AG04450 (cell line): ENCODE results near the gene FANK1. TPM values are rescaled to one million over a fixed set of nuclear protein-coding genes. Genes with fewer than 3 reads are reported as not detected.

Experiments
- CTCF ChIA-PET: fragments of 300-600, 350-600 bp; formaldehyde crosslinking; extraction: SDS; loops from one replicate; lab custom pipeline; 2022; ENCODE audit warnings: antibody characterized with exemption, inconsistent platforms; lab: Charles Lee
- POLR2A ChIA-PET: fragments of 350-600 bp; formaldehyde crosslinking; extraction: SDS; loops from one replicate; lab custom pipeline; 2021; ENCODE audit warnings: antibody characterized with exemption, inconsistent platforms; lab: Yijun Ruan, JAX
- DNase-seq: peaks from one replicate; pipeline ENCODE4 v3.0.0-alpha.2; 2011; ENCODE audit warnings: low read depth, low spot score
- H3K27ac ChIP-seq: one replicate; pipeline ENCODE4 v1.5.1; 2012; ENCODE audit warnings: low read depth, low read length, control low read depth
- H3K27me3 ChIP-seq: one replicate; pipeline ENCODE4 v1.6.0; 2012; ENCODE audit warnings: low read length; ENCODE audit not compliant: control insufficient read depth, insufficient read depth
- H3K4me3 ChIP-seq: 2 replicates; pipeline ENCODE4 v1.5.1; 2011; ENCODE audit warnings: mild to moderate bottlenecking, low read depth, low read length, control low read depth
- H3K9me3 ChIP-seq: 2 replicates; pipeline ENCODE4 v1.5.1; 2012; ENCODE audit warnings: low read length; ENCODE audit not compliant: control insufficient read depth, insufficient read depth
- polyA plus RNA-seq: library from polyadenylated mRNA; depleted of rRNA; stranded (reverse); fragments of >200 nt; gene quantifications from 2 replicates; pipeline ENCODE4 v1.2.3, GENCODE V29; 2011
- TF ChIP-seq, protein P1 (sequence below): IDR thresholded peaks from 2 replicates; pipeline ENCODE4 v1.5.1; 2011; ENCODE audit warnings: low read depth, low read length, control low read depth, inconsistent platforms

The FANK1 gene
- polyA plus RNA-seq, 1 experiment = 4.0 TPM

DNA sequence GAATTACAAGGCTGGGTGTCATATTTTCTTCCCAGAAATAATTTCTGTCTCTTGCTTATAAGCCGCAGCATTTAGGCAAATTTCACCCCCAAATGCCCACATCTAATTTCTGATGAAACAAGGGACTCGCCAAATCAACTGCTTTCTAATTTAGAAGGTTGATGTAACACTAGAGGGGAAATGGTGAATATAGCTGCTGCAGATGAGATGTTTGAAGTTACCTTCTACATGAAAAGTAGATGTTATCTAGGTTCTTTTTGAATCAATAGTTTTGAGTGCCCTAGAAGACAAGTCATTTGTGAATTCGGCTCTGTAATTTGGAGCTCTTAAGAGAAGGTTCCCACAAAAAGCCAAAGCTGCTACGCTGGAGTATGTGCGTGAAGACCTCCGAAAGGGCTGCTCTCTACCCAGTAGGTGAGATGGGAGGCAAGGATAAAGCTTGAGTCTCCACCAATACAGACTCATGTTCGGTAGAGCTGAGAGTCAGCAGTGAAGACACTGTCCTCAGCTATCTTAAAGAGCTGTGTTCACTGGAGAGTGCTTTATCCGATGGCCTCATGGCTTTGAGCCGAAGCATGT lies 99.5 kb downstream of the FANK1 start:
- TF ChIP-seq, protein P1, sequence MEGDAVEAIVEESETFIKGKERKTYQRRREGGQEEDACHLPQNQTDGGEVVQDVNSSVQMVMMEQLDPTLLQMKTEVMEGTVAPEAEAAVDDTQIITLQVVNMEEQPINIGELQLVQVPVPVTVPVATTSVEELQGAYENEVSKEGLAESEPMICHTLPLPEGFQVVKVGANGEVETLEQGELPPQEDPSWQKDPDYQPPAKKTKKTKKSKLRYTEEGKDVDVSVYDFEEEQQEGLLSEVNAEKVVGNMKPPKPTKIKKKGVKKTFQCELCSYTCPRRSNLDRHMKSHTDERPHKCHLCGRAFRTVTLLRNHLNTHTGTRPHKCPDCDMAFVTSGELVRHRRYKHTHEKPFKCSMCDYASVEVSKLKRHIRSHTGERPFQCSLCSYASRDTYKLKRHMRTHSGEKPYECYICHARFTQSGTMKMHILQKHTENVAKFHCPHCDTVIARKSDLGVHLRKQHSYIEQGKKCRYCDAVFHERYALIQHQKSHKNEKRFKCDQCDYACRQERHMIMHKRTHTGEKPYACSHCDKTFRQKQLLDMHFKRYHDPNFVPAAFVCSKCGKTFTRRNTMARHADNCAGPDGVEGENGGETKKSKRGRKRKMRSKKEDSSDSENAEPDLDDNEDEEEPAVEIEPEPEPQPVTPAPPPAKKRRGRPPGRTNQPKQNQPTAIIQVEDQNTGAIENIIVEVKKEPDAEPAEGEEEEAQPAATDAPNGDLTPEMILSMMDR = no peak

DNA sequence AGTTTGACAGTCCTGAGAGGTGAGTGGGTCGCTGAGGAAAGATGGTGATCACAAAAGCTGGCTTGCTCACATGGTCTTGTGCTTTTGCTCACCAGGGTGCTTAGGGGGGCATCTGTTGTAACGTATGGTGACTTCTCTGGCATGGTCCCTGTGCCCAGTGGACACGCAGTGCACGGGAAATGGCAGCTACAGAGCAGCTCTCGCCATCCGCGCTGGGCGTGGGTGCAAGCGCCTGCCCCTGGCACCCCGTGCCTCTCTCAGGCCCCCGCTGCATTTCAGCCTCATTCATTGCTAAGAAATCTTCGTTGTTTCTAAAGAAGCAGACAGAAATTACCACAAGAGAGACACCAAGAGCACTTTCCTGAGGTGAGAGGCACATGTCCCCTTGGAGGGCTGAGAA lies 101.2 kb downstream of the FANK1 start:
- Histone ChIP-seq H3K9me3 (no peaks in the 10 kb centered on the region; the same call in 1 of the 2 replicates), H3K27ac (no peak overlapping the region), H3K4me3 (no peak overlapping the region), H3K27me3 (peaks cover 25% of the 10 kb centered on the region)
- CTCF ChIA-PET = no interaction called here
- DNase-seq = no peak
- POLR2A ChIA-PET = no interaction called here
- TF ChIP-seq, protein P1 = no peak

More for the DNA sequence above, 99.5 kb downstream of the FANK1 start:
- Histone ChIP-seq H3K27ac (no peak overlapping the region), H3K27me3 (peaks cover 18% of the 10 kb centered on the region), H3K9me3 (peaks cover 2% of the 10 kb centered on the region), H3K4me3 (no peak overlapping the region)
- ChIA-PET POLR2A (no interaction called here), CTCF (interaction anchor here (0.6 kb wide), 1 partner anchor 756 kb away, joined by 3 read pairs; no protein-coding TSS in a partner anchor)
- DNase-seq = no peak

DNA sequence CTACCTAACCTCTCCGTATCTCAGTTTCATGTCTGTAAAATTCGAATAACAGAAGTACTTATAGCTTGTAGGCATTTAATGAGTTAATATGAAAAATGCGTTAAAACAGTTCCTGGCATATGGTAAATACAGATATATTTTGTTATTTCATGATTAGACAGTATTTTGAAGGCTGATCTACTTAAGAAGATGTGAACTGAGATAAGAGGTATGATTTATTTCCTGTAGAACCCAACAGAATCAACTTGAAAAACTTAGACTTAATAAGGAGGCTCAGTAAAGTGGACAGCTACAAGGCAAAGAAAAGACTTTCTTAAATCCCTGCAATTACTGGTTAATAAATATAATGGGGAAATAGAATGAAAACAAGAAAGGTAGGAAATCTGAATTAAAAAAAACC lies 103.3 kb downstream of the FANK1 start:
- peaks cover 24% of the 10 kb centered on the region for H3K27me3 ChIP-seq
- no peaks in the 10 kb centered on the region; the same call in 1 of the 2 replicates for H3K9me3 ChIP-seq
- no peak for DNase-seq
- ChIA-PET POLR2A (no interaction called here), CTCF (no interaction called here)
- no peak overlapping the region for H3K27ac ChIP-seq
- H3K4me3 ChIP-seq = no peak overlapping the region
- TF ChIP-seq, protein P1 = no peak

DNA sequence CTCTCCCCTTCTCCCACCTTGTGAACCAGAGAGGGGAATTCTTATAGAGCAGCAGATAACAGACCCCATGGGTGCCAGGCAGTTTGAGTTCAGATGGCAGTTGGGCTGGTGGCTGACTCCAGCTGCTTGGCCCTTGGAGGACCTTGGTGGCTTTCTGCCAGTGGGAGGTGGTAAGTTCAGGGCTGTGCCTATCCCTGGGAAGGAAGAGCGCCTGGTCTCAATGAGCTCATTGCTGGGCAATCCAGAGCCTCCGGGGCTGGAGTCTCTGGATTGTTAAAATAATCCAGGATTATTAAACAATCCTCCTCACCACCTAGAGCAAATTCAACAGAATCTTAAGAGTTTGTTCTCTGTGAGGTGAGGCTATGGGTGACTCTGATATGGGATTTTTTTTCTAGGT lies 105.2 kb downstream of the FANK1 start:
- DNase-seq = no peak
- Histone ChIP-seq H3K9me3 (no peaks in the 10 kb centered on the region; the same call in 1 of the 2 replicates), H3K27me3 (peaks cover 26% of the 10 kb centered on the region), H3K27ac (no peak overlapping the region), H3K4me3 (no peak overlapping the region)
- TF ChIP-seq, protein P1 = no peak
- ChIA-PET POLR2A (no interaction called here), CTCF (no interaction called here)

DNA sequence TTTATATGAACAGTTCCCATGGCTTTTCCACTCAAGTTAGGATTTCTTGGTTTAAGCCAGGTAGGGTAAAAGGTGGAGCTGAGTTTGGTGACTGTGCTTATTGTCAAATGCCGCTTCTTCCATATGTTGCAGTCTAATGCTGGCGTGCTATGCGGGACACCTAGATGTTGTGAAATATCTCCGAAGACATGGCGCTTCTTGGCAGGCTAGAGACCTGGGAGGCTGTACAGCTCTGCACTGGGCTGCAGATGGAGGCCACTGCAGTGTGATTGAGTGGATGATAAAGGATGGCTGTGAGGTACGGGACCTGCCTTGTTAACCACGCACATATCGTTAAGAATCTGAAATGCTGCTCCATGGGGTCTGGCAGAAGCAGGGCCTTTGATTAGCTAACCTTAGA lies 108.4 kb downstream of the FANK1 start:
- no peak overlapping the region for H3K27ac ChIP-seq
- H3K4me3 ChIP-seq = no peak overlapping the region
- TF ChIP-seq, protein P1 = no peak
- no peak for DNase-seq
- H3K9me3 ChIP-seq = 0 out of 2 replicates have a peak, but pooled peaks cover 2% of the 10 kb centered on the region
- CTCF ChIA-PET = interaction anchor here (0.6 to 1.2 kb wide), 2 partner anchors 10 to 23 kb away, joined by 3 read pairs; no protein-coding TSS in a partner anchor
- H3K27me3 ChIP-seq = peaks cover 37% of the 10 kb centered on the region
- POLR2A ChIA-PET = interaction anchor here (0.5 kb wide), 1 partner anchor 375 kb away, joined by 3 read pairs; no protein-coding TSS in a partner anchor
